ENCODE data around the gene PCDHA12. TPM values are rescaled to one million over a fixed set of nuclear protein-coding genes. Genes with fewer than 3 reads are reported as not detected.
A peak's percentile ranks its signal among the peaks of the same experiment; 100 is the strongest.
"Not testable (repeated sequence)": the region's sequence is repeated elsewhere in the genome, so short reads cannot be mapped to it uniquely, and the experiment has no call there.

The PCDHA12 gene
- total RNA-seq (2014; rRNA removed; shearing (Covaris generic)), result 0.13 TPM in 1 of 2 replicates, not detected in the other

GRCh38 chr5:140875085-140876065 is at the start of gene PCDHA12:
Gene PCDHA12, plus strand, starts transcription at chr5:140875308. Its CDS starts 165 bp downstream, at chr5:140875473.
- no peak for DNase-seq (ENCODE audit: low spot score)

- DNase-seq (ENCODE audit: low spot score), result no peak
Measured at GRCh38 chr5:140827704-140828361, 47.3 kb upstream of the PCDHA12 start, which contains the start of gene PCDHA6. Gene PCDHA6, plus strand, starts transcription at chr5:140827960. Its CDS starts 132 bp downstream, at chr5:140828092.

GRCh38 chr5:140828362-140828737 is 46.8 kb upstream of the PCDHA12 start:
- no peak for DNase-seq (ENCODE audit: low spot score)

- not testable (repeated sequence) for DNase-seq (ENCODE audit: low spot score)
Measured at GRCh38 chr5:140829511-140830501, 45.3 kb upstream of the PCDHA12 start.

- DNase-seq (ENCODE audit: low spot score), result no peak
Measured at GRCh38 chr5:140833993-140834392, 41.1 kb upstream of the PCDHA12 start, which contains the start of gene PCDHA7. Gene PCDHA7, plus strand, starts transcription at chr5:140834269. Its CDS starts 115 bp downstream, at chr5:140834384.

GRCh38 chr5:140834439-140835008 is 40.6 kb upstream of the PCDHA12 start:
- not testable (repeated sequence) for DNase-seq (ENCODE audit: low spot score)

- no peak for DNase-seq (ENCODE audit: low spot score)
Measured at GRCh38 chr5:140835622-140836510, 39.2 kb upstream of the PCDHA12 start.

- peak; percentile 25 for DNase-seq (ENCODE audit: low spot score)
Measured at GRCh38 chr5:140840978-140841962, 33.8 kb upstream of the PCDHA12 start, which contains the start of gene PCDHA8. Gene PCDHA8, plus strand, starts transcription at chr5:140841187. Its CDS starts 135 bp downstream, at chr5:140841322.

- DNase-seq (ENCODE audit: low spot score), result no peak
Measured at GRCh38 chr5:140842798-140843733, 32.0 kb upstream of the PCDHA12 start.

GRCh38 chr5:140848139-140849102 is 26.7 kb upstream of the PCDHA12 start, which contains the start of gene PCDHA9:
Gene PCDHA9, plus strand, starts transcription at chr5:140848382. Its CDS starts 114 bp downstream, at chr5:140848496.
- DNase-seq (ENCODE audit: low spot score), result not testable (repeated sequence)

- not testable (repeated sequence) for DNase-seq (ENCODE audit: low spot score)
Measured at GRCh38 chr5:140849831-140850634, 25.1 kb upstream of the PCDHA12 start.

GRCh38 chr5:140855772-140856674 is 19.1 kb upstream of the PCDHA12 start, which contains the start of gene PCDHA10:
Gene PCDHA10, plus strand, starts transcription at chr5:140855897. Its CDS starts 152 bp downstream, at chr5:140856049.
- peak; percentile 43 for DNase-seq (ENCODE audit: low spot score)

GRCh38 chr5:140857177-140857986 is 17.7 kb upstream of the PCDHA12 start:
- no peak for DNase-seq (ENCODE audit: low spot score)

Measured in HT-29 (cell line).